ENCODE data around the gene CUTA. TPM values are rescaled to one million over a fixed set of nuclear protein-coding genes. Genes with fewer than 3 reads are reported as not detected.

CUTA gene
- total RNA-seq, 1 experiment from 2014 or later: 186 TPM

DNA sequence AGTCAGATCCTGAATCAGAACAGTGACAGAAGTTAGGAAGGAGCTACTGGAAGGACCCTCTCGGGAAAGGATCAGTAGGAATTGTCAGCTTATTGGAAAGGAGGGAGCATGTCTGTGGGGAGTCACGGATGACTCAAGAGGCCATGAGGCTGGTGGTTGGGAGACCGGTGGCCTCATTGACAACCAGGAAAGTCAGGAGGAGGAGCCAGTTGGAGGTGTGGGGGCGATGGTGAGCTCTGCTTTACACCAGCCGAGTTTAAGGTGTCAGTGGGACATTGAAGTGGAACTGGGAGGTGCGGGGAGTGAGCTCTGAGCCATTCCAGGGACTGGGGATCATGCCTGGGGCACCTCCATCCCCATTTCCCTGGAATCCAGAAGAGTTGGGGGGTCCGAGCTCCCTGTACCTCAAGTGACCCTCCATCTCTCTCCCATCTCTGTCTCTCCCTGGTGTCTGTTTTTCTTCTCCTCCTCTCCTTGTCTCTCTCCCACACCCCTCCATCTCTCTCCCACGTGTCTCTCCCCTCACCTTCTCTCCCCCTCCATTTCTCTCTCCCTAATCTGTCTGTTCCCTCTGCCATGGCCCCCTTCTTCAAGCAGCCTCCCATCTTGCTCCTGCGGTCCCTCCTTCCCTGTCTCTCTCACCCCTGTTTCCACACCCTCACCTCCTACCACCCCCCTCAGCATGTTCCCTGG is 22.2 kb upstream of the CUTA start:
- Histone ChIP-seq H3K9me3 (ENCODE audit: control insufficient read depth in 1 of 2, insufficient read depth in 1 of 2, low read depth in 1 of 2, low read length in 2 of 2) (no peaks in the 10 kb centered on the region), H3K27me3 (ENCODE audit: insufficient read depth, low read length) (no peaks in the 10 kb centered on the region), H3K4me1 (ENCODE audit: control insufficient read depth in 1 of 2, insufficient read depth in 2 of 2, low read length in 2 of 2) (peaks cover 0 to 6% of the 10 kb centered on the region in 2 experiments; a peak in 2 of 4 replicates), H2AFZ (ENCODE audit: low read depth, low read length, poor library complexity, severe bottlenecking) (no peak overlapping the region), H3K9me2 (ENCODE audit: insufficient read depth) (no peaks in the 10 kb centered on the region), H3K4me3 (replicated peaks in 1 of 2; ENCODE audit: low read depth in 1 of 2, low read length in 2 of 2) (no peak overlapping the region), H3K36me3 (ENCODE audit: control insufficient read depth in 1 of 2, insufficient read depth in 2 of 2, low read length in 2 of 2) (peaks cover 2 to 7% of the 10 kb centered on the region in 2 experiments; a peak in 2 of 4 replicates), H3K9ac (ENCODE audit: low read length) (no peak overlapping the region), H3K4me2 (ENCODE audit: low read length) (no peak overlapping the region), H3K27ac (ENCODE audit: low read depth, low read length) (no peak overlapping the region), H3K79me2 (ENCODE audit: insufficient read depth, low read length) (no peaks in the 10 kb centered on the region), H4K20me1 (ENCODE audit: insufficient read depth) (no peaks in the 10 kb centered on the region)
- intact Hi-C loops (cut with micrococcal nuclease): no loop called here
- ChIA-PET POLR2A (interaction anchor here (1.3 kb wide), 2 partner anchors 10 to 14 kb away, joined by 3 read pairs; partner anchors contain the start of gene ZBTB9), CTCF (interaction anchor here (0.7 to 1.0 kb wide), 2 partner anchors 10 to 14 kb away, joined by 3 read pairs; no protein-coding TSS in a partner anchor), RAD21 (ENCODE audit: low non-redundant PET in 1 of 2, low total read pairs in 2 of 2, uncharacterized antibody in 2 of 2, unreplicated experiment in 2 of 2) (no interaction called here)
- DNase-seq (ENCODE audit: low read depth, low spot score) (no peak), ATAC-seq (peak; percentile 57)
- BruUV-seq (replicated peaks): no TSS peak
- TF ChIP-seq, protein P1, sequence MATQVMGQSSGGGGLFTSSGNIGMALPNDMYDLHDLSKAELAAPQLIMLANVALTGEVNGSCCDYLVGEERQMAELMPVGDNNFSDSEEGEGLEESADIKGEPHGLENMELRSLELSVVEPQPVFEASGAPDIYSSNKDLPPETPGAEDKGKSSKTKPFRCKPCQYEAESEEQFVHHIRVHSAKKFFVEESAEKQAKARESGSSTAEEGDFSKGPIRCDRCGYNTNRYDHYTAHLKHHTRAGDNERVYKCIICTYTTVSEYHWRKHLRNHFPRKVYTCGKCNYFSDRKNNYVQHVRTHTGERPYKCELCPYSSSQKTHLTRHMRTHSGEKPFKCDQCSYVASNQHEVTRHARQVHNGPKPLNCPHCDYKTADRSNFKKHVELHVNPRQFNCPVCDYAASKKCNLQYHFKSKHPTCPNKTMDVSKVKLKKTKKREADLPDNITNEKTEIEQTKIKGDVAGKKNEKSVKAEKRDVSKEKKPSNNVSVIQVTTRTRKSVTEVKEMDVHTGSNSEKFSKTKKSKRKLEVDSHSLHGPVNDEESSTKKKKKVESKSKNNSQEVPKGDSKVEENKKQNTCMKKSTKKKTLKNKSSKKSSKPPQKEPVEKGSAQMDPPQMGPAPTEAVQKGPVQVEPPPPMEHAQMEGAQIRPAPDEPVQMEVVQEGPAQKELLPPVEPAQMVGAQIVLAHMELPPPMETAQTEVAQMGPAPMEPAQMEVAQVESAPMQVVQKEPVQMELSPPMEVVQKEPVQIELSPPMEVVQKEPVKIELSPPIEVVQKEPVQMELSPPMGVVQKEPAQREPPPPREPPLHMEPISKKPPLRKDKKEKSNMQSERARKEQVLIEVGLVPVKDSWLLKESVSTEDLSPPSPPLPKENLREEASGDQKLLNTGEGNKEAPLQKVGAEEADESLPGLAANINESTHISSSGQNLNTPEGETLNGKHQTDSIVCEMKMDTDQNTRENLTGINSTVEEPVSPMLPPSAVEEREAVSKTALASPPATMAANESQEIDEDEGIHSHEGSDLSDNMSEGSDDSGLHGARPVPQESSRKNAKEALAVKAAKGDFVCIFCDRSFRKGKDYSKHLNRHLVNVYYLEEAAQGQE (IDR thresholded peaks at IDR 0.05; ENCODE audit: low read depth): no peak
- TF ChIP-seq POLR2A (IDR thresholded peaks at IDR 0.05; ENCODE audit: borderline replicate concordance, extremely low read depth, insufficient read depth, insufficient read length) (no peak), CEBPB (IDR thresholded peaks at IDR 0.05; ENCODE audit: low read depth) (no peak), EZH2 (IDR thresholded peaks at IDR 0.05) (no peak), MAX (IDR thresholded peaks at IDR 0.05) (no peak), ZBTB33 (IDR thresholded peaks at IDR 0.05; ENCODE audit: extremely low read depth, insufficient replicate concordance, low read length) (no peak), ZNF274 (IDR thresholded peaks at IDR 0.05; ENCODE audit: low read depth, low read length) (no peak), CTCF (IDR thresholded peaks at IDR 0.05 in 2 of 3, conservative IDR thresholded peaks at IDR 0.05 in 1 of 3; ENCODE audit: borderline replicate concordance in 1 of 3, insufficient read depth in 1 of 3, low read depth in 2 of 3, low read length in 2 of 3) (no peak), SIN3A (IDR thresholded peaks at IDR 0.05; ENCODE audit: low read depth) (no peak), TCF7L2 (IDR thresholded peaks at IDR 0.05; ENCODE audit: borderline replicate concordance, extremely low read depth, insufficient read depth, insufficient read length) (no peak), CBX3 (IDR thresholded peaks at IDR 0.05; ENCODE audit: low read depth) (no peak), ZFX (IDR thresholded peaks at IDR 0.05) (no peak), ATF3 (IDR thresholded peaks at IDR 0.05) (no peak), ELF1 (IDR thresholded peaks at IDR 0.05; ENCODE audit: borderline replicate concordance, low read depth) (no peak), SRF (IDR thresholded peaks at IDR 0.05; ENCODE audit: low read depth) (no peak), POLR2AphosphoS5 (IDR thresholded peaks at IDR 0.05; ENCODE audit: low read depth, low read length) (no peak), RAD21 (IDR thresholded peaks at IDR 0.05; ENCODE audit: low read depth) (no peak), EZH2phosphoT487 (IDR thresholded peaks at IDR 0.05; ENCODE audit: borderline replicate concordance) (no peak), YY1 (IDR thresholded peaks at IDR 0.05; ENCODE audit: extremely low read depth, insufficient replicate concordance, low read depth, low read length) (no peak)
